ENCODE data around the gene NANS.
A peak's percentile ranks its signal among the peaks of the same experiment; 100 is the strongest.

Gene NANS

GRCh38 chr9:98050351-98050750 is 6.2 kb upstream of the NANS start:
- Histone ChIP-seq H3K36me3 (ENCODE audit: control insufficient read depth in 1 of 2, insufficient read depth in 2 of 2, low read depth in 1 of 2, low read length in 2 of 2) (no peaks in the 10 kb centered on the region), H3K14ac (ENCODE audit: low read length in 2 of 2) (no peak overlapping the region), H2BK120ac (ENCODE audit: low read depth, low read length) (no peak overlapping the region), H3K9me3 (ENCODE audit: control insufficient read depth, low read length) (no peaks in the 10 kb centered on the region), H3K4ac (ENCODE audit: low read depth in 1 of 2, low read length in 2 of 2) (no peak overlapping the region), H3K18ac (ENCODE audit: low read depth in 1 of 2, low read length in 2 of 2) (no peak overlapping the region), H3K9ac (ENCODE audit: low read length) (no peak overlapping the region), H2AFZ (ENCODE audit: low read depth, low read length) (no peak overlapping the region), H2BK5ac (ENCODE audit: low read depth, low read length, poor library complexity, severe bottlenecking) (no peak overlapping the region), H4K8ac (ENCODE audit: low read length) (no peak overlapping the region), H2AK5ac (ENCODE audit: low read length, severe bottlenecking) (no peak overlapping the region), H2BK15ac (ENCODE audit: low read depth, poor library complexity, severe bottlenecking) (no peak overlapping the region), H3K4me3 (ENCODE audit: insufficient read depth in 1 of 2, low read depth in 1 of 2, low read length in 2 of 2) (no peak overlapping the region), H3K23ac (ENCODE audit: low read length in 2 of 2) (no peak overlapping the region), H3K27me3 (ENCODE audit: control insufficient read depth in 1 of 2, insufficient read depth in 1 of 2, low read length in 2 of 2) (peaks cover 0 to 7% of the 10 kb centered on the region in 2 experiments), H2BK12ac (ENCODE audit: low read length in 2 of 2) (no peak overlapping the region), H3K27ac (ENCODE audit: low read length, poor library complexity, severe bottlenecking) (no peak overlapping the region), H4K91ac (ENCODE audit: low read length) (no peak overlapping the region), H3K4me1 (ENCODE audit: control insufficient read depth, insufficient read depth, low read depth, low read length) (no peaks in the 10 kb centered on the region), H3K79me1 (replicated peaks; ENCODE audit: low read length, poor library complexity, severe bottlenecking) (no peaks in the 10 kb centered on the region), H3K4me2 (ENCODE audit: low read length, poor library complexity, severe bottlenecking) (no peak overlapping the region)
- DNase-seq: no peak
- 95% methylated on average over 4 of the region's 4 CpGs for WGBS

GRCh38 chr9:98054376-98054951 is 2.1 kb upstream of the NANS start:
- no peak overlapping the region for H2BK5ac ChIP-seq (ENCODE audit: low read depth, low read length, poor library complexity, severe bottlenecking)
- no peak overlapping the region for H2AFZ ChIP-seq (ENCODE audit: low read depth, low read length)
- no peak overlapping the region for H3K14ac ChIP-seq (ENCODE audit: low read length in 2 of 2)
- no peak overlapping the region for H3K4me2 ChIP-seq (ENCODE audit: low read length, poor library complexity, severe bottlenecking)
- no peak overlapping the region for H3K27ac ChIP-seq (ENCODE audit: low read length, poor library complexity, severe bottlenecking)
- no peak overlapping the region for H3K4me3 ChIP-seq (ENCODE audit: insufficient read depth in 1 of 2, low read depth in 1 of 2, low read length in 2 of 2)
- H3K27me3 ChIP-seq (ENCODE audit: control insufficient read depth in 1 of 2, insufficient read depth in 1 of 2, low read length in 2 of 2): peaks cover 0 to 4% of the 10 kb centered on the region in 2 experiments
- no peak overlapping the region for H3K4ac ChIP-seq (ENCODE audit: low read depth in 1 of 2, low read length in 2 of 2)
- no peak overlapping the region for H3K18ac ChIP-seq (ENCODE audit: low read depth in 1 of 2, low read length in 2 of 2)
- H3K79me1 ChIP-seq (replicated peaks; ENCODE audit: low read length, poor library complexity, severe bottlenecking): peaks cover 3% of the 10 kb centered on the region
- H3K36me3 ChIP-seq (ENCODE audit: control insufficient read depth in 1 of 2, insufficient read depth in 2 of 2, low read depth in 1 of 2, low read length in 2 of 2): no peaks in the 10 kb centered on the region
- H3K23ac ChIP-seq (ENCODE audit: low read length in 2 of 2): no peak overlapping the region
- H3K9me3 ChIP-seq (ENCODE audit: control insufficient read depth, low read length): no peaks in the 10 kb centered on the region
- no peak overlapping the region for H4K8ac ChIP-seq (ENCODE audit: low read length)
- no peak overlapping the region for H3K9ac ChIP-seq (ENCODE audit: low read length)
- H2AK5ac ChIP-seq (ENCODE audit: low read length, severe bottlenecking): no peak overlapping the region
- H2BK12ac ChIP-seq (ENCODE audit: low read length in 2 of 2): no peak overlapping the region
- no peak overlapping the region for H2BK15ac ChIP-seq (ENCODE audit: low read depth, poor library complexity, severe bottlenecking)
- DNase-seq: no peak
- no peak overlapping the region for H2BK120ac ChIP-seq (ENCODE audit: low read depth, low read length)
- peaks cover 3% of the 10 kb centered on the region for H3K4me1 ChIP-seq (ENCODE audit: control insufficient read depth, insufficient read depth, low read depth, low read length)
- 93% methylated on average over 5 of the region's 7 CpGs for WGBS
- H4K91ac ChIP-seq (ENCODE audit: low read length): no peak overlapping the region

- H3K23ac ChIP-seq (ENCODE audit: low read length in 2 of 2): peak overlapping the region in 1 of 2 experiments; percentile 59
- H2BK15ac ChIP-seq (ENCODE audit: low read depth, poor library complexity, severe bottlenecking): no peak overlapping the region
- H4K8ac ChIP-seq (ENCODE audit: low read length): no peak overlapping the region
- H3K9ac ChIP-seq (ENCODE audit: low read length): peak overlapping the region; percentile 99
- H3K14ac ChIP-seq (ENCODE audit: low read length in 2 of 2): peak overlapping the region in 1 of 2 experiments; percentile 84
- H3K4ac ChIP-seq (ENCODE audit: low read depth in 1 of 2, low read length in 2 of 2): peak overlapping the region in 1 of 2 experiments; percentile 75
- peak overlapping the region; percentile 5 for H2AK5ac ChIP-seq (ENCODE audit: low read length, severe bottlenecking)
- peak overlapping the region; percentile 80 for H2BK120ac ChIP-seq (ENCODE audit: low read depth, low read length)
- peak overlapping the region in 1 of 2 experiments; percentile 42 for H2BK12ac ChIP-seq (ENCODE audit: low read length in 2 of 2)
- H3K79me1 ChIP-seq (replicated peaks; ENCODE audit: low read length, poor library complexity, severe bottlenecking): peaks cover 15% of the 10 kb centered on the region
- H3K36me3 ChIP-seq (ENCODE audit: control insufficient read depth in 1 of 2, insufficient read depth in 2 of 2, low read depth in 1 of 2, low read length in 2 of 2): peaks cover 13 to 14% of the 10 kb centered on the region in 2 experiments
- H3K27me3 ChIP-seq (ENCODE audit: control insufficient read depth in 1 of 2, insufficient read depth in 1 of 2, low read length in 2 of 2): no peaks in the 10 kb centered on the region
- H4K91ac ChIP-seq (ENCODE audit: low read length): no peak overlapping the region
- H3K9me3 ChIP-seq (ENCODE audit: control insufficient read depth, low read length): no peaks in the 10 kb centered on the region
- H2BK5ac ChIP-seq (ENCODE audit: low read depth, low read length, poor library complexity, severe bottlenecking): no peak overlapping the region
- peak overlapping the region; percentile 63 for H3K27ac ChIP-seq (ENCODE audit: low read length, poor library complexity, severe bottlenecking)
- WGBS: 12% methylated on average over 11 of the region's 14 CpGs
- peaks cover 6% of the 10 kb centered on the region for H3K4me1 ChIP-seq (ENCODE audit: control insufficient read depth, insufficient read depth, low read depth, low read length)
- peak; percentile 50 for DNase-seq
- H3K4me3 ChIP-seq (ENCODE audit: insufficient read depth in 1 of 2, low read depth in 1 of 2, low read length in 2 of 2): peak overlapping the region; percentile 85 to 90
- H2AFZ ChIP-seq (ENCODE audit: low read depth, low read length): peak overlapping the region; percentile 84
- H3K18ac ChIP-seq (ENCODE audit: low read depth in 1 of 2, low read length in 2 of 2): peak overlapping the region; percentile 81 to 91
- H3K4me2 ChIP-seq (ENCODE audit: low read length, poor library complexity, severe bottlenecking): peak overlapping the region; percentile 76
Observed at GRCh38 chr9:98057138-98057799, 737 bp downstream of the NANS start.

- H3K4me3 ChIP-seq (ENCODE audit: insufficient read depth in 1 of 2, low read depth in 1 of 2, low read length in 2 of 2): no peak overlapping the region
- no peak overlapping the region for H3K23ac ChIP-seq (ENCODE audit: low read length in 2 of 2)
- no peak overlapping the region for H2BK15ac ChIP-seq (ENCODE audit: low read depth, poor library complexity, severe bottlenecking)
- no peak overlapping the region for H2BK12ac ChIP-seq (ENCODE audit: low read length in 2 of 2)
- no peak overlapping the region for H4K91ac ChIP-seq (ENCODE audit: low read length)
- peaks cover 9% of the 10 kb centered on the region for H3K4me1 ChIP-seq (ENCODE audit: control insufficient read depth, insufficient read depth, low read depth, low read length)
- no peak overlapping the region for H3K14ac ChIP-seq (ENCODE audit: low read length in 2 of 2)
- H2AFZ ChIP-seq (ENCODE audit: low read depth, low read length): no peak overlapping the region
- H3K27me3 ChIP-seq (ENCODE audit: control insufficient read depth in 1 of 2, insufficient read depth in 1 of 2, low read length in 2 of 2): no peaks in the 10 kb centered on the region
- no peak overlapping the region for H3K18ac ChIP-seq (ENCODE audit: low read depth in 1 of 2, low read length in 2 of 2)
- peaks cover 26% of the 10 kb centered on the region for H3K79me1 ChIP-seq (replicated peaks; ENCODE audit: low read length, poor library complexity, severe bottlenecking)
- peaks cover 33 to 45% of the 10 kb centered on the region in 2 experiments for H3K36me3 ChIP-seq (ENCODE audit: control insufficient read depth in 1 of 2, insufficient read depth in 2 of 2, low read depth in 1 of 2, low read length in 2 of 2)
- H3K4me2 ChIP-seq (ENCODE audit: low read length, poor library complexity, severe bottlenecking): no peak overlapping the region
- no peak overlapping the region for H3K9ac ChIP-seq (ENCODE audit: low read length)
- H2AK5ac ChIP-seq (ENCODE audit: low read length, severe bottlenecking): no peak overlapping the region
- DNase-seq: no peak
- no peak overlapping the region for H3K27ac ChIP-seq (ENCODE audit: low read length, poor library complexity, severe bottlenecking)
- H2BK5ac ChIP-seq (ENCODE audit: low read depth, low read length, poor library complexity, severe bottlenecking): no peak overlapping the region
- no peaks in the 10 kb centered on the region for H3K9me3 ChIP-seq (ENCODE audit: control insufficient read depth, low read length)
- H4K8ac ChIP-seq (ENCODE audit: low read length): no peak overlapping the region
- WGBS: 97% methylated on average over 2 of the region's 3 CpGs
- no peak overlapping the region for H2BK120ac ChIP-seq (ENCODE audit: low read depth, low read length)
- no peak overlapping the region for H3K4ac ChIP-seq (ENCODE audit: low read depth in 1 of 2, low read length in 2 of 2)
Observed at GRCh38 chr9:98062161-98062560, 5.6 kb downstream of the NANS start.
